MM.1S (cell line): ENCODE measurements around the gene EPM2AIP1.

Experiments
- DNase-seq: peaks from one replicate; pipeline ENCODE4 v3.0.0-alpha.2; 2015
- H2AFZ ChIP-seq: fragments of 300-600 bp; sonication (generic); 2 replicates; pipeline ENCODE4 v1.6.0; 2016; ENCODE audit warnings: antibody characterized with exemption, low read length
- H3F3A ChIP-seq: fragments of 300-600 bp; sonication (generic); 2 replicates; pipeline ENCODE4 v1.6.1; 2016; ENCODE audit warnings: mild to moderate bottlenecking, antibody characterized with exemption, low read length, moderate library complexity, mixed read lengths; ENCODE audit not compliant: insufficient read depth
- H3K27ac ChIP-seq: fragments of 300-600 bp; sonication (generic); 2 replicates; pipeline ENCODE4 v1.5.1; 2016; ENCODE audit warnings: mild to moderate bottlenecking, low read length
- H3K27me3 ChIP-seq: fragments of 300-600 bp; sonication (generic); replicated peaks from 2 replicates; pipeline ENCODE4 v1.6.0; 2016; ENCODE audit warnings: low read length; ENCODE audit not compliant: insufficient read depth
- H3K36me3 ChIP-seq: fragments of 300-600 bp; sonication (generic); replicated peaks from 2 replicates; pipeline ENCODE4 v1.6.1; 2016; ENCODE audit warnings: mild to moderate bottlenecking, low read length, mixed read lengths; ENCODE audit not compliant: insufficient read depth
- H3K4me1 ChIP-seq: fragments of 300-600 bp; sonication (generic); 2 replicates; pipeline ENCODE4 v1.6.1; 2016; ENCODE audit warnings: low read length, mixed read lengths
- H3K4me2 ChIP-seq: fragments of 300-600 bp; sonication (generic); 2 replicates; pipeline ENCODE4 v1.6.0; 2016; ENCODE audit warnings: low read depth, low read length
- H3K4me3 ChIP-seq: fragments of 300-600 bp; sonication (generic); 2 replicates; pipeline ENCODE4 v1.5.1; 2016; ENCODE audit warnings: low read length, mixed read lengths
- H3K79me2 ChIP-seq: fragments of 300-600 bp; sonication (generic); 2 replicates; pipeline ENCODE4 v1.6.1; 2016; ENCODE audit warnings: mixed run types, low read length, mixed read lengths
- H3K9ac ChIP-seq: fragments of 300-600 bp; sonication (generic); 2 replicates; pipeline ENCODE4 v1.6.1; 2016; ENCODE audit warnings: low read length, mixed read lengths
- H3K9me2 ChIP-seq: fragments of 300-600 bp; sonication (generic); replicated peaks from 2 replicates; pipeline ENCODE4 v1.6.1; 2016; ENCODE audit warnings: mild to moderate bottlenecking, low read length, mixed read lengths; ENCODE audit not compliant: insufficient read depth
- H3K9me3 ChIP-seq: fragments of 300-600 bp; sonication (generic); replicated peaks from 2 replicates; pipeline ENCODE4 v1.6.1; 2016; ENCODE audit warnings: mild to moderate bottlenecking, low read length, mixed read lengths; ENCODE audit not compliant: insufficient read depth
- H4K20me1 ChIP-seq: fragments of 300-600 bp; sonication (generic); 2 replicates; pipeline ENCODE4 v1.6.1; 2016; ENCODE audit warnings: mild to moderate bottlenecking, low read length, moderate library complexity, mixed read lengths; ENCODE audit not compliant: insufficient read depth
- CTCF ChIP-seq: fragments of 300-600 bp; sonication (generic); IDR thresholded peaks from 2 replicates; pipeline ENCODE4 v1.5.1; 2016; ENCODE audit warnings: antibody characterized with exemption, low read length, mixed read lengths
- EZH2 ChIP-seq: fragments of 300-600 bp; sonication (generic); optimal IDR thresholded peaks from 2 replicates; pipeline ENCODE3; 2017; ENCODE audit warnings: low read depth, mild to moderate bottlenecking, antibody characterized with exemption, low read length, mixed read lengths
- EZH2phosphoT487 ChIP-seq: fragments of 300-600 bp; sonication (generic); IDR thresholded peaks from 2 replicates; pipeline ENCODE4 v1.6.1; 2018; ENCODE audit warnings: antibody characterized with exemption, low read length

EPM2AIP1 gene

GRCh38 chr3:37029111-37029510 lies 36.2 kb upstream of the EPM2AIP1 start:
- Histone ChIP-seq H3K4me3 (no peak overlapping the region), H3K36me3 (peaks cover 4% of the 10 kb centered on the region)
- no peak for TF ChIP-seq EZH2phosphoT487
- no peak for TF ChIP-seq CTCF
- no peak for TF ChIP-seq EZH2

GRCh38 chr3:37028329-37028728 lies 35.4 kb upstream of the EPM2AIP1 start:
- TF ChIP-seq EZH2 (no peak), CTCF (no peak), EZH2phosphoT487 (no peak)
- DNase-seq, result no peak

More at GRCh38 chr3:37029111-37029510, 36.2 kb upstream of the EPM2AIP1 start:
- no peaks in the 10 kb centered on the region for H3K79me2 ChIP-seq
- no peaks in the 10 kb centered on the region for H3K9me3 ChIP-seq
- no peak overlapping the region for H3K4me2 ChIP-seq
- no peaks in the 10 kb centered on the region for H3K9me2 ChIP-seq
- no peak overlapping the region for H3K9ac ChIP-seq
- H2AFZ ChIP-seq, result no peak overlapping the region
- H3K27ac ChIP-seq, result no peak overlapping the region
- H4K20me1 ChIP-seq, result no peaks in the 10 kb centered on the region
- 0 out of 2 replicates have a peak, but pooled peaks cover 4% of the 10 kb centered on the region for H3F3A ChIP-seq
- no peak for DNase-seq
- no peaks in the 10 kb centered on the region for H3K27me3 ChIP-seq
- H3K4me1 ChIP-seq, result peaks cover 7% of the 10 kb centered on the region

GRCh38 chr3:37026851-37027250 lies 33.9 kb upstream of the EPM2AIP1 start:
- Histone ChIP-seq H3K4me1 (peaks cover 7% of the 10 kb centered on the region), H3F3A (0 out of 2 replicates have a peak, but pooled peaks cover 4% of the 10 kb centered on the region)
- no peak for TF ChIP-seq EZH2phosphoT487
- TF ChIP-seq EZH2, result no peak
- no peak for TF ChIP-seq CTCF

More at GRCh38 chr3:37028329-37028728, 35.4 kb upstream of the EPM2AIP1 start:
- H3K4me2 ChIP-seq, result no peak overlapping the region
- H3K9me3 ChIP-seq, result no peaks in the 10 kb centered on the region
- H3K36me3 ChIP-seq, result peaks cover 2% of the 10 kb centered on the region
- no peak overlapping the region for H3K4me3 ChIP-seq
- H3F3A ChIP-seq, result 0 out of 2 replicates have a peak, but pooled peaks cover 4% of the 10 kb centered on the region
- no peaks in the 10 kb centered on the region for H3K27me3 ChIP-seq
- no peak overlapping the region for H3K27ac ChIP-seq
- H4K20me1 ChIP-seq, result no peaks in the 10 kb centered on the region
- H2AFZ ChIP-seq, result no peak overlapping the region
- H3K9me2 ChIP-seq, result no peaks in the 10 kb centered on the region
- H3K79me2 ChIP-seq, result no peaks in the 10 kb centered on the region
- peaks cover 7% of the 10 kb centered on the region for H3K4me1 ChIP-seq
- no peak overlapping the region for H3K9ac ChIP-seq

More at GRCh38 chr3:37026851-37027250, 33.9 kb upstream of the EPM2AIP1 start:
- Histone ChIP-seq H3K4me2 (no peak overlapping the region), H3K27ac (no peak overlapping the region), H3K36me3 (no peaks in the 10 kb centered on the region; the same call in none of the 2 replicates), H3K9me2 (no peaks in the 10 kb centered on the region), H3K9ac (no peak overlapping the region), H3K9me3 (no peaks in the 10 kb centered on the region), H3K4me3 (no peak overlapping the region), H2AFZ (no peak overlapping the region), H3K27me3 (no peaks in the 10 kb centered on the region), H4K20me1 (no peaks in the 10 kb centered on the region), H3K79me2 (no peaks in the 10 kb centered on the region)
- DNase-seq, result no peak
